NCI-H2171 treated with DMSO at 0.1 percent for 48 hours (cell line): Measurements from ENCODE around the gene KCNG2.
"Not testable (repeated sequence)": the region's sequence is repeated elsewhere in the genome, so short reads cannot be mapped to it uniquely, and the experiment has no call there.

ENCODE experiments used
- DNase-seq: peaks from one replicate; lab custom pipeline; 2025; lab: John Stamatoyannopoulos, UW

KCNG2 gene

GRCh38 chr18:79853303-79853992 lies 55.7 kb downstream of the KCNG2 start:
- DNase-seq, result no peak

DNA sequence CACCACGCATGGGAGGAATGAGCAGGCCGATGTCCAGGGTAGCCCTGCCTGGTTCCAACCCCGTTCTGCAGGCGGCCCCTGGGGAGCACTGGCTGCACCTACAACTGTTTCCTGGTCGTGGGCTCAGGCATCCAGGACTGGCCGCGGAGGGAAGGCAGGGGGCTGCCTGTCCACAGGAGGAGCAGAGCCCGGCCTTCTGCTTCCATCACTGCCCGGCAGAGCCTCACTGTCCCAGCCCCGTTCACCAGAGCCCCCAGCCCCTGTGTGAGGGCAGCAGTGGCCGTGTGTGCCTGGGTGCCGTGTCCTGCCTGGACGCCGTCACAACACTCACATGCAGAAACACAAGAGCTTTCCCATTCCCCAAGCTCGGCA lies 56.2 kb downstream of the KCNG2 start:
- no peak for DNase-seq

DNA sequence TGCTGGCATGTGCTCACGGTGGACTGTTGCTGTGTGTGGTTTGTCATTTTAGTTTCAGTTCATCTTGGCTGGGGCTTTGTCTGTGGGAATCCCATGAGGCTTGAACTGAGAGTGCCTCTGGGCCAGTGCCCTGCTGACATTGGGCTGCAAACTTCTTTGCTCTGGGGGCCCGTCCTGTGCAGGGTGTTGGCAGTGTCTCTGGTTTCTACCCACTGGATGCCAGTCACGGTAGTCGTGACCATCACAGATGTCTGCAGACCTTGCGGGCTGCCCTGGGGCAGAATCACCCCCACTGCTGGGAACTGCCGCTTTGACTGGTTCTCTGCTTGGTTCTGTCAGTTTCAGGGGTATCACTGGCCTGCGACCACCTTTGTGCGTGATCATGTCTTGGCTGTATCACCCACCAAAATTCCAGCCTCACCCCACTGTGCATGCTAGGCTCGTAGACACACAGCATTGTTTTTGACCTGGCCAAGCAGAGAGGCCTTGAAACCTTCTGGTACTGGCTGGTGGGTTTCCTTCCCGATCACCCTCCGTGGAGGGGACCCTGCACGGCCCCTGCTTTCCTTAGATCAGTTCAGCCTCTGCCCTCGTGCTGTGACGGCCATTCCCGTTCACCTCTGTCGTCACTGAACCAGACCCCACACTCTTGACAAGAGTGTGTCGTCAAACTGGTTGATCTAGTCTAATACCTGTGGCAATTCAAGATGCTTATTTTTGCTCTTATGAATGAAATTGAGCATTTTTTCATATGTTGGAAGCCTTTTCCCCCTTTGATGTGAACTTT lies 57.6 kb downstream of the KCNG2 start:
- DNase-seq, result no peak

- peak; percentile 76 for DNase-seq
These were observed 58.6 kb downstream of the KCNG2 start for GRCh38 chr18:79856119-79857007.

DNA sequence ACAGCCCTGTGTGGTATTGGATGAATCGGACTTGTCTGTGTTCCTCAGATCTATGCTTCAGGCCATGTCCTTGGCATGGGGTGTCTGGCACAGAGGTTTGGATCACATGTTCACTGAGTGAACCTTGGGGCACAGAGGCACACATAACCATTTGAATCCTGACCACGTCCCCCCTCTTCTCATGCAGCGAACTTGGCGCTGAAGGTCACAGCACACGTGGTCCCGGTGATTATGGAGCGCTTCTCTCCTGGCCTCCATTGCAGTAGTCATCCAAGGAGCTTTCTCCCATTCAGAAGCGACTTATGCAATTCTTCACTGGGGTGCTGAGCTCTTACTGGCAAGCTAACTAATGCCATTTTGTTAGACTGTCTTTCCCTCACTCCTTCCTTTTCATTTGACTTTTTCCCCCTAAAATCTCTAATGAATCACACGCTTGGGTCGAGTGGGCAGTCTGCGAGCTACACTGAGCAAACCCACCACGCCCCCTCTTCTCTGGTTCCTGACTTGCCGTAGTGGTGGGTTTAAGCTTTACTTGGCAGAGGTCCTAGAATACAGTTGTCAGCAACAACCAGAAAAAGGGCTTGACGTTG lies 59.4 kb downstream of the KCNG2 start:
- DNase-seq, result peak; percentile 27

DNA sequence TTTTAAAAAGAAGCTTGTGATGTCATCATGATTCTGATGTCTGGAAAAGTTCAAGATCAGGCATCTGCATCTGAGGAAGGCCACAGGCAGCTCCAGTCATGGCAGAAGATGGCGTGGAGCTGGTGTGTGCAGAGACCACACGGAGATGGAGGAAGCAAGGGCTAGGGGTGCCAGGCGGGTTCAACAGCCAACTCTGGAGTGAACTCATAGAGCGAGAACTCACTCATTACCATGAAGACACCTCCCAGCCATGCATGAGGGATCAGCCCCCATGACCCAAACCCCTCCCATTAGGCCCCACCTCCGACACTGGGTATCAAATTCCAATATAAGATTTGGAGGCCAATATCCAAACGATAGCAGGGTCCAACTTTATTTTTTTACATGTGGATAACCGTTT lies 61.6 kb downstream of the KCNG2 start:
- no peak for DNase-seq

DNA sequence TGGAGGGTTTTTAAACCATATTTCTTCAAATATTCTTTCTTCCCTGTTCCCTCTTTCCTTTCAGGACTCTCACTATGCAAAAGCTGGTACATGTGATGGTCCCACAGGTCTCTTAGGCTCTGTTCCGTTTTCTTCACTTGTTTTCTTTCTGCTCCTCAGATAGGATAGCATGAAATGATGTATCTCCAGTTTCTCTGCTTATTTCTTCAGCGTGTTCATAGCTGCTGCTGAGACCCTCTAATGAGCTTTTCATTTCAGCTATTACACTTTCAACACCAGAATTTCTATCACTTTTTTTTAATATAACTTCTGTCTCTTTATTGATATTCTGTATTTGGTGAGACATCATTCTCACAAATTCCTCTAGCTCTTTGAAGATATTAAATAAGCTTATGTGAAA lies 63.9 kb downstream of the KCNG2 start:
- DNase-seq, result no peak

DNA sequence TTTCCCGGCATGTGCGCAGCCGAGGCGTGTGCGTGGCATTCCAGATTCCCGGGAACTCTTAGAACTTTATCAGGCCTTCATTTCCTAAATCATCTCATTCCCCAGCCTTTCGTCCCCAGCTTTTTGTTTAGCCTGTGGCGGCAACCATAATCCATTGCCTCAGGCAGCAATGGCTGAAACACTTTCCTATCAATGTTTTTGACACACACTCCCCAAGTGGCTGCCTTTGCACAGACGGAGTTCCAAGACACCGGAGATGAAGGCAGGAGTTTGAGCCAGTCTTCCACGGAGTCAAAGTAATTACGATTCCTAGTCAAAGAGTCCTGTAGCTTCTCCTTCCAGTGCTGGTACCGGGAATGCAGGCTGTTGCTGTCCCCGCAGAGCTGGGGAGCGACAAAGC lies 64.8 kb downstream of the KCNG2 start:
- DNase-seq, result no peak

DNA sequence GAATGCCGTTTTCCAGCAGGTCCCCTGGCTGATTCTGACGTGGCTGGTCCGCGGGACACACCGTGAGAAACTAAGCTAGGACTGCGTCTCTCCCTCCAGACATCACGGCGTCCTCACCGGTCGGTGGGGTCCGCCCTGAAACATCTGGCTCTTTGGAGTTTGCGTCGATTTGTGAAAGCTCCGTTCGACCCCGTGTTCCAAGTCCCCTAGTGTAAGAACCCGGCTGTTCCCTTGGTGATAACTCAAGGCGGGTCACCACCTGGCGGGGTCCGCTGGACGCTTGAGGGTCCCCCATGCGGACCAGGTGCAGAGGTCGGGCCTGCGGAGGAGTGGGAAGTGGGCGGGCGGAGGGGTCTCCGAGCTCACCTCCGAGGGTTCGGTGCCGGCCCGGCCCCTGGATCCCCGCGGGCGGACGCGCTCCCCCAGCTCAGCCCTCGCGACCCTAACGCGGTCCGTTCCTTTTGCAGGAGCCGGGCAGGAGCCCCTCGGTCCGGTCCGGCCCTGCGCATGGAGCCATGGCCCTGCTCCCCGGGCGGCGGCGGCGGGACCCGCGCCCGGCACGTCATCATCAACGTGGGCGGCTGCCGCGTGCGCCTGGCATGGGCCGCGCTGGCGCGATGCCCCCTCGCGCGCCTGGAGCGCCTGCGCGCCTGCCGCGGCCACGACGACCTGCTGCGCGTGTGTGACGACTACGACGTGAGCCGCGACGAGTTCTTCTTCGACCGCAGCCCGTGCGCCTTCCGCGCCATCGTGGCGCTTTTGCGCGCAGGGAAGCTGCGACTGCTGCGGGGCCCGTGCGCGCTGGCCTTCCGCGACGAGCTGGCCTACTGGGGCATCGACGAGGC lies 65.6 kb downstream of the KCNG2 start:
- DNase-seq, result no peak

DNA sequence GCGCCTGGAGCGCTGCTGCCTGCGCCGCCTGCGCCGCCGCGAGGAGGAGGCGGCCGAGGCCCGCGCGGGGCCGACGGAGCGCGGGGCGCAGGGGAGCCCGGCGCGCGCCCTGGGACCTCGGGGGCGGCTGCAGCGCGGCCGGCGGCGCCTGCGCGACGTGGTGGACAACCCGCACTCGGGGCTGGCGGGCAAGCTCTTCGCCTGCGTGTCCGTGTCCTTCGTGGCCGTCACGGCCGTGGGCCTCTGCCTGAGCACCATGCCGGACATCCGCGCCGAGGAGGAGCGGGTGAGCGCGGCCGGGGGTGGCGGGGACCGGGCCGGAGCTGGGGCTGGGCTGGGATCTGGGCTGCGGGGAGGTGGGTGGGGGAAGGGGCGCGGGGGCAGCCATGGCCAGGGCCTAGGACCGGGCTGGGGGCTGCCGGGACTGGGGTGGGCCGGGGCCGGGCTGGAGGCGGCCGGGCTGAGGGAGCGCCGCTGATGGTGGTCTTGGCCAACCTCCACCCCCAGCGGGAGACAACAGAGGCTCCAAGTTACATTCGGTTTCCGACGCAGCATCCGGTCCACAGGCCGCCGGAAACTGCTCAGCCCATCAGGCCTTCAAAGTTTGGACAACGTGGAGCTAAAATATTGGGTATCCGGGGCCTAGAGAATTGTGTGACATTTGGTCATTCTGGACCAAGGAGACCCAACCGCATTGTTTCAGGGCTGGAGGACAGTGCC lies 66.4 kb downstream of the KCNG2 start:
- DNase-seq, result no peak

DNA sequence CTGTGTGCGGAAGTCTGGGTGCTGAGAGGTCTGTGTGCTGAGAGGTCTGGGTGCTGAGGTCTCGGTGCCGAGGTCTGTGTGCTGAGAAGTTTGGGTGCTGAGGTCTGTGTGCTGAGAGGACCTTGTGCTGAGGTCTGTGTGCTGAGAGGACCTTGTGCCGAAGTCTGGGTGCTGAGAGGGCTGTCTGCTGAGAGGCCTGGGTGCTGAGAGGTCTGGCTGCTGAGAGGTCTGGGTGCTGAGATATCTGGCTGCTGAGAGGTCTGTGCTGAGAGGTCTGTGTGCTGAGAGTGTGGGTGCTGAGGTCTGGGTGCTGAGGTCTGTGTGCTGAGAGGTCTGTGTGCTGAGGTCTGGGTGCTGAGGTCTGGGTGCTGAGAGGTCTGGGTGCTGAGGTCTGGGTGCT lies 67.2 kb downstream of the KCNG2 start:
- DNase-seq, result not testable (repeated sequence)

DNA sequence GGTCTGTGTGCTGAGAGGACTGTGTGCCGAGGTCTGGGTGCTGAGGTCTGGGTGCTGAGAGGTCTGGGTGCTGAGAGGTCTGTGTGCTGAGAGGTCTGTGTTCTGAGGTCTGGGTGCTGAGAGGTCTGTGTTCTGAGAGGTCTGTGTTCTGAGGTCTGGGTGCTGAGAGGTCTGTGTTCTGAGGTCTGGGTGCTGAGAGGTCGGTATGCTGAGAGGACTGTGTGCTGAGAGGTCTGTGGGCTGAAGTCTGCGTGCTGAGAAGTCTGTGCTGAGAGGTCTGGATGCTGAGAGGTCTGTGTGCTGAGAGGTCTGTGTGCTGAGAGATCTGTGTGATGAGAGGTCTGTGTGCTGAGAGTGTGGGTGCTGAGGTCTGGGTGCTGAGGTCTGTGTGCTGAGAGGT lies 68.2 kb downstream of the KCNG2 start:
- not testable (repeated sequence) for DNase-seq

- no peak for DNase-seq
These were observed 69.3 kb downstream of the KCNG2 start for GRCh38 chr18:79866889-79867574.

- DNase-seq, result no peak
These were observed 69.9 kb downstream of the KCNG2 start for GRCh38 chr18:79867666-79868065.

DNA sequence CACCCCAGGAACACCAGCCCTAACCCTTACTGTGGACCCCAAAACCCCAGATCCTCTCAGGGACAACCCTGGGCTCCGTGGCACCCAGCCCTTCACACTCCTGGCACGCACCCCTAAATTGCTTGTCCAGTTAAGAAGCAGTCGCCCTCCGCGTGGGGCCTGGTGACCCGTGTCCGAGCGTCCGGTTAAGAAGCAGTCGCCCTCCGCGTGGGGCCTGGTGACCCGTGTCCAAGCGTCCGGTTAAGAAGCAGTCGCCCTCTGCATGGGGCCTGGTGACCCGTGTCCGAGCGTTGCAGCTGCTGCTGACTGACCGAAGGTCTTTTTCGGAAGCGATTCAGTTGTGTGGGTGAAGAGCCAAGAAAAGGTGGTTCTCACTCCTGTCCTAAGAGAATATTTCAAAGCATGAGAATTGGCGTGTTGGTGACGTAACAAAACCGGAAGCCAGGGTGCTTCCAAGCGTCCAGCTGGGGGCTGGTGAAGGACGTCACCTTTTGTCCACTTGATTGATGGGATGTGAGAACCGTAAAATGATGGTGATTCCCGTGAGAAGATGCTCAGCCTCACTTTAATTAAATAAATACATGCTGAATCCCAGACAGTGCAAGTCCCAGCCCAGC lies 70.5 kb downstream of the KCNG2 start:
- DNase-seq, result no peak

DNA sequence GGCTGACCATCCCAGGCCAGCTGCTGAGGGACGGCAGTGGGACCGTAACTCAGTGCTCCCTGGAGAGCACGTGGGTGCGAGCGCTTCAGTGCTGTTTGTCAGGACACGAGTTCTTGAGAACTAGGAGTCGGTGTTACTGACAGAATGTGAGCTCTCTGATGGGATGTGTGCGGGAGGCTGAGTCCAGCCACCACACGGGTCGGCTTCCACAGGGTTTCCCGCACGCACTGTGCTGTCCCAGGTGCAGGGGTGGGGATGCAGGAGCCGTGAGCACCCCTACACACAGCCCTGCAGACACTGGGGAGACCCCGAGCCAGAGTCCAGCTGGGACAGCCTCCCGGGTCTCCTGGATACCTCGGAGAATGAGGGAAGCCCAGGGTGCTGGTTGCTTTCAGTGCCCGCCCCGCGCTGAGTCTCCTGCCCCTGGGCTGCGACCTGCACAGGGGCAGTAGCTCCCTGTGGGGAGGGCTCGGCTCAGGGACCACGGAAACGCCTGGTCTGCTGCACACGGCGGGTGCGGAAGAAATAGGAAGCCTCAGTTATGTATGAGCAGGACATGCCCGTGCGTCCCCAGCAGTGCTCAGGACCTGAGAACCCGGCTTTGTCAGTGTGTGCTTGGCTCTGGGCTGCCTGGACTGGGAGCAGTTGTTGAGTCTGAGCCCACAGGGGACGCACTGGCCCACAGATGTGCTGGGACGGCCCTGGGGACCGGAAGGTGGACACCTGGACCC lies 71.2 kb downstream of the KCNG2 start:
- no peak for DNase-seq

DNA sequence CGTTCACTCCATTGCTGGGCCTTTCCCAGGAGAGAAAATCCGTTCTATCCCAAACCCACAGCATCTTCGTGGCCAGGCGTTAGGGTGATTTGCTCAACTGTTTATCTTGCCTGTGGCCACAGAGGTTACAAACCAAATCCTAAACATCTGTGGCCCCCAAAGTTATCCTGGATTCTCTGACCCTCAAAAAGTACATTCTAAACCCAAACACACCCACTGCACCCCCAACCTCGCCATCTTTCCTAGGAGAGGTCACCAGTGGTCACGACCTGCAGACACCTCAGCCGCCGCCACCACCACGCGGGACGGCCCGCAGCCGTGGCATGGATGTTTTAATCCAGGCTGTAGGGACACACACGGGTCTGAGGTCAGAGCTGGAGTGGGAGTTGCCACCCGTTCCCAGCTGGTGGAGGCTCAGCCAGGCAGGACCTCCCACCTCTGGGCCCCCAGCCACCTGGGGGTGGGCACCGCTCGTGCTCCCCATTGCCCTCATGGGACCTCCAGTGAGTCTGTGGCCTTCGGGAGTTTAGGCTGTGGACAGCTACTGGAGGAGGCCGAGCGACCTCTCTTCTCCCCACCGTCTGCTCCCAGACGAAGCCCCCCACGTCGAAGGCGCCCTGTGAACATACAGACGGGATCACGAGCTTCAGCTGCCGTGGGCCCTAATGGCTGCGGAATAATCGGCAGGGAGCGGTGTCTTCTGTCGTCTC lies 72.0 kb downstream of the KCNG2 start:
- no peak for DNase-seq

GRCh38 chr18:79870301-79871025 lies 72.7 kb downstream of the KCNG2 start:
- DNase-seq, result no peak
